H1 (cell line): ENCODE results near the gene DLEC1. TPM values are rescaled to one million over a fixed set of nuclear protein-coding genes. Genes with fewer than 3 reads are reported as not detected.

Experiments
- CTCF ChIA-PET: fragments of 300-600 bp; sonication (Branson Sonifier 250); formaldehyde crosslinking; loops from one replicate; lab custom pipeline; 2021; ENCODE audit not compliant: partially characterized antibody; lab: Charles Lee
- POLR2A ChIA-PET: fragments of 300-600 bp; sonication (Branson Sonifier 250); formaldehyde crosslinking; loops from one replicate; lab custom pipeline; 2021; ENCODE audit warnings: inconsistent platforms; ENCODE audit not compliant: partially characterized antibody; lab: Charles Lee
- DNase-seq, 2 experiments: peaks; one replicate each; pipeline versions ENCODE4 v3.0.0 to v3.0.0-alpha.2; 2010 to 2022; ENCODE audit warnings: low spot score in 2 of 2, low read depth in 1 of 2, mixed read lengths in 1 of 2
- FAIRE-seq: peaks from 2 replicates; lab custom pipeline; 2011; peaks lifted over from hg19 to GRCh38; lab: Jason Lieb, UNC
- H2AFZ ChIP-seq: 2 replicates; pipeline ENCODE4 v1.8.1; 2012; ENCODE audit warnings: low read length, inconsistent platforms
- H2AK5ac ChIP-seq: 2 replicates; pipeline ENCODE4 v1.6.1; 2013; ENCODE audit warnings: low read depth, low read length
- H2BK120ac ChIP-seq: replicated peaks from 2 replicates; pipeline ENCODE3; 2013; ENCODE audit warnings: low read depth, low read length, inconsistent platforms
- H2BK12ac ChIP-seq: 2 replicates; pipeline ENCODE4 v1.6.1; 2013; ENCODE audit warnings: low read depth, low read length
- H2BK15ac ChIP-seq: 2 replicates; pipeline ENCODE4 v1.6.1; 2013; ENCODE audit warnings: low read length
- H2BK20ac ChIP-seq: 2 replicates; pipeline ENCODE4 v1.6.1; 2013; ENCODE audit warnings: low read length
- H2BK5ac ChIP-seq: 2 replicates; pipeline ENCODE4 v1.6.1; 2013; ENCODE audit warnings: low read depth, low read length
- H3K14ac ChIP-seq: 2 replicates; pipeline ENCODE4 v1.6.1; 2013; ENCODE audit warnings: inconsistent platforms; ENCODE audit not compliant: insufficient read length
- H3K18ac ChIP-seq: 2 replicates; pipeline ENCODE4 v1.6.1; 2013; ENCODE audit warnings: low read length; ENCODE audit errors: extremely low read depth
- H3K23ac ChIP-seq: 2 replicates; pipeline ENCODE4 v1.6.1; 2013; ENCODE audit warnings: inconsistent platforms; ENCODE audit not compliant: insufficient read length
- H3K23me2 ChIP-seq: 2 replicates; pipeline ENCODE4 v1.6.1; 2013; ENCODE audit warnings: low read depth, low read length
- H3K27ac ChIP-seq: 2 replicates; pipeline ENCODE4 v1.6.1; 2011; ENCODE audit warnings: low read depth, low read length, inconsistent platforms
- H3K27me3 ChIP-seq, 4 experiments: replicated peaks in 1 of 4; 1 replicate in 1 of 4; 2 replicates in 3 of 4; pipeline versions ENCODE4 v1.6.1 to v1.8.1; 2011 to 2013; ENCODE audit warnings: low read length in 3 of 4, mild to moderate bottlenecking in 3 of 4, inconsistent platforms in 2 of 4, mixed read lengths in 2 of 4, moderate library complexity in 1 of 4; ENCODE audit not compliant: control insufficient read depth in 3 of 4, insufficient read depth in 3 of 4; ENCODE audit errors: extremely low read depth in 1 of 4
- H3K36me3 ChIP-seq, 4 experiments: 2 replicates each; pipeline versions ENCODE4 v1.6.1 to v1.8.1; 2011 to 2013; ENCODE audit warnings: mild to moderate bottlenecking in 4 of 4, low read length in 3 of 4, moderate library complexity in 2 of 4, control low read depth in 1 of 4, inconsistent platforms in 1 of 4; ENCODE audit not compliant: insufficient read depth in 4 of 4, control insufficient read depth in 2 of 4
- H3K4ac ChIP-seq: replicated peaks from 2 replicates; pipeline ENCODE3; 2013; ENCODE audit warnings: low read length, low read depth, mixed read lengths, inconsistent platforms; ENCODE audit not compliant: insufficient read length
- H3K4me1 ChIP-seq, 4 experiments: replicated peaks in 1 of 4; 1 replicate in 1 of 4; 2 replicates in 3 of 4; pipeline versions ENCODE4 v1.6.1 to v1.8.1; 2011 to 2013; ENCODE audit warnings: low read length in 3 of 4, inconsistent platforms in 2 of 4, mixed read lengths in 1 of 4; ENCODE audit not compliant: insufficient read depth in 4 of 4, control insufficient read depth in 3 of 4
- H3K4me2 ChIP-seq, 2 experiments: 2 replicates each; pipeline versions ENCODE4 v1.6.1 to v1.8.1; 2011 to 2013; ENCODE audit warnings: low read depth in 2 of 2, low read length in 2 of 2, control low read depth in 1 of 2, inconsistent platforms in 1 of 2, mild to moderate bottlenecking in 1 of 2; ENCODE audit not compliant: insufficient read depth in 1 of 2
- H3K4me3 ChIP-seq, 4 experiments: fragments of 200-600, 300-600 bp in 1 of 4; sonication (generic), shearing (Covaris generic), sonication (Bioruptor Twin) in 1 of 4; 2 replicates each; pipeline versions ENCODE4 v1.5.1 to v1.8.1; 2011 to 2016; ENCODE audit warnings: low read length in 4 of 4, low read depth in 3 of 4, control low read depth in 2 of 4, inconsistent platforms in 2 of 4, mild to moderate bottlenecking in 2 of 4, mixed read lengths in 1 of 4, moderate library complexity in 1 of 4; ENCODE audit not compliant: insufficient read depth in 2 of 4; ENCODE audit errors: extremely low read depth in 1 of 4
- H3K56ac ChIP-seq: replicated peaks from 2 replicates; pipeline ENCODE3; 2013; ENCODE audit warnings: low read depth, mild to moderate bottlenecking, mixed read lengths, low read length, inconsistent platforms; ENCODE audit not compliant: insufficient read length
- H3K79me1 ChIP-seq: 2 replicates; pipeline ENCODE4 v1.6.1; 2013; ENCODE audit warnings: low read depth, low read length, control low read depth
- H3K79me2 ChIP-seq, 2 experiments: 2 replicates each; pipeline versions ENCODE4 v1.6.1 to v1.8.1; 2012 to 2013; ENCODE audit warnings: low read length in 2 of 2, mild to moderate bottlenecking in 2 of 2, inconsistent platforms in 1 of 2; ENCODE audit not compliant: insufficient read depth in 2 of 2, control insufficient read depth in 1 of 2
- H3K9ac ChIP-seq, 4 experiments: replicated peaks in 1 of 4; 1 replicate in 1 of 4; 2 replicates in 3 of 4; pipeline versions ENCODE4 v1.6.1 to v1.8.1; 2011 to 2013; ENCODE audit warnings: low read depth in 3 of 4, low read length in 3 of 4, control low read depth in 2 of 4, mild to moderate bottlenecking in 2 of 4, moderate library complexity in 2 of 4, inconsistent platforms in 1 of 4; ENCODE audit errors: extremely low read depth in 1 of 4
- H3K9me3 ChIP-seq, 2 experiments: 2 replicates each; pipeline versions ENCODE4 v1.6.1 to v1.8.1; 2012 to 2013; ENCODE audit warnings: mild to moderate bottlenecking in 2 of 2, moderate library complexity in 2 of 2, control low read depth in 1 of 2, inconsistent platforms in 1 of 2, low read depth in 1 of 2, low read length in 1 of 2, mixed read lengths in 1 of 2; ENCODE audit not compliant: insufficient read depth in 2 of 2
- H4K20me1 ChIP-seq, 2 experiments: replicated peaks in 1 of 2; 2 replicates each; pipeline versions ENCODE3 to v1.8.1; 2011 to 2013; ENCODE audit warnings: inconsistent platforms in 2 of 2, low read length in 2 of 2, mild to moderate bottlenecking in 1 of 2; ENCODE audit not compliant: insufficient read depth in 2 of 2, control insufficient read depth in 1 of 2
- H4K5ac ChIP-seq: 2 replicates; pipeline ENCODE4 v1.6.1; 2013; ENCODE audit warnings: low read length, low read depth, mixed read lengths, inconsistent platforms; ENCODE audit not compliant: insufficient read length
- H4K8ac ChIP-seq: 2 replicates; pipeline ENCODE4 v1.8.0; 2013; ENCODE audit warnings: mild to moderate bottlenecking, moderate library complexity, low read length, inconsistent platforms; ENCODE audit not compliant: insufficient read depth; ENCODE audit errors: extremely low read depth
- H4K91ac ChIP-seq: replicated peaks from 2 replicates; pipeline ENCODE3; 2013; ENCODE audit warnings: low read length, mixed read lengths, inconsistent platforms; ENCODE audit not compliant: insufficient read length
- RBBP5 ChIP-seq: IDR thresholded peaks from 2 replicates; pipeline ENCODE4 v1.7.1; 2012; ENCODE audit warnings: low read depth, mild to moderate bottlenecking, inconsistent platforms, low read length, moderate library complexity, borderline replicate concordance
- SRF ChIP-seq: IDR thresholded peaks from 2 replicates; pipeline ENCODE4 v1.6.1; 2011; ENCODE audit warnings: mild to moderate bottlenecking, low read depth, low read length, moderate library complexity
- WGBS, 2 experiments: shearing (Covaris generic) in 1 of 2; methylation state at CpG; one replicate each; pipeline versions ENCODE4 v1.1.6 to v1.1.7; 2013 to 2015; ENCODE audit warnings: low lambda C conversion rate in 2 of 2, mixed read lengths in 2 of 2, inconsistent platforms in 1 of 2, low coverage in 1 of 2, missing lambda C conversion rate in 1 of 2; ENCODE audit not compliant: insufficient replicate concordance in 2 of 2, insufficient coverage in 1 of 2, insufficient read length in 1 of 2; ENCODE audit errors: extremely low coverage in 1 of 2, missing lambda C conversion rate in 1 of 2; 5-methylcytosine and 5-hydroxymethylcytosine counted together
- polyA plus RNA-seq, 7 experiments: library from polyadenylated mRNA; depleted of rRNA in 3 of 7; stranded (reverse) in 5 of 7; unstranded in 2 of 7; fragments of >200 nt in 5 of 7; fragments of 200-250 nt in 2 of 7; gene quantifications; 1 replicate in 5 of 7; 2 replicates in 1 of 7; 4 replicates in 1 of 7; pipeline versions ENCODE4 v1.2.1 to v1.2.3, GENCODE V29; 2011 to 2013; ENCODE audit warnings: missing spikeins in 2 of 7, mixed read lengths in 2 of 7
- total RNA-seq: library from RNA; stranded (reverse); fragmentation: NEBNext Ultra II Directional; extraction: Animal tissue kit (Norgen Biotek cat#: 25700); gene quantifications from 2 replicates; pipeline ENCODE4 v1.2.1, GENCODE V29; 2021

The DLEC1 gene
- total and polyA plus RNA-seq, 2 of the 8 experiments (the other 6 are each of a cell fraction or from before 2014, with no cell fraction given): 0.26 to 0.76 TPM

GRCh38 chr3:38098376-38098723 is 59.3 kb downstream of the DLEC1 start:
- Histone ChIP-seq H4K20me1 (no peaks in the 10 kb centered on the region), H3K79me2 (no peaks in the 10 kb centered on the region), H3K4me3 (no peak overlapping the region), H2BK5ac (no peak overlapping the region), H3K23ac (no peak overlapping the region), H2AFZ (no peak overlapping the region), H3K27ac (no peak overlapping the region), H2BK120ac (no peak overlapping the region), H3K36me3 (no peaks in the 10 kb centered on the region), H3K27me3 (peaks cover 0 to 2% (median 0%) of the 10 kb centered on the region in 4 experiments; a peak in 1 of 7 replicates), H3K79me1 (no peaks in the 10 kb centered on the region), H3K4me1 (peaks cover 3 to 13% (median 5%) of the 10 kb centered on the region in 4 experiments; a peak in 6 of 7 replicates), H4K8ac (no peak overlapping the region; the same call in 1 of the 2 replicates), H3K56ac (no peak overlapping the region), H3K18ac (no peak overlapping the region), H3K9me3 (no peaks in the 10 kb centered on the region), H4K5ac (no peak overlapping the region), H3K4ac (no peak overlapping the region), H2BK15ac (no peak overlapping the region), H2BK12ac (no peak overlapping the region), H2BK20ac (0 out of 2 replicates have a peak overlapping the region, but pooled peaks have one; percentile 77), H4K91ac (peak overlapping the region; percentile 26), H3K14ac (no peak overlapping the region), H3K23me2 (no peaks in the 10 kb centered on the region; the same call in 1 of the 2 replicates), H3K9ac (no peak overlapping the region), H3K4me2 (no peak overlapping the region), H2AK5ac (no peak overlapping the region)
- DNase-seq (no peak), FAIRE-seq (no peak)
- ChIA-PET CTCF (interaction anchor here (1.1 to 7.9 kb wide), 4 partner anchors 8 to 19 kb away, joined by 3 to 54 read pairs (median 6); no protein-coding TSS in a partner anchor), POLR2A (interaction anchor here (0.9 to 1.2 kb wide), 4 partner anchors 9 to 40 kb away, joined by 3 read pairs; no protein-coding TSS in a partner anchor)
- TF ChIP-seq SRF: no peak
- no peak for TF ChIP-seq RBBP5
- 87% methylated on average over 9 of the region's 9 CpGs; no CpG with 5 or more reads in 1 of the 2 experiments for WGBS, 2 experiments
